A549 (cell line): ENCODE measurements around the gene TBC1D1. TPM values are rescaled to one million over a fixed set of nuclear protein-coding genes. Genes with fewer than 3 reads are reported as not detected.

Experiments used
- ATOH8 ChIP-seq: fragments of 250-450 bp; sonication (Bioruptor Pico); IDR thresholded peaks from 2 replicates; pipeline ENCODE4 v1.5.0; 2020; ENCODE audit warnings: low read depth, mild to moderate bottlenecking, moderate library complexity
- BCL3 ChIP-seq: fragments of >200 bp; sonication (Bioruptor Twin); formaldehyde crosslinking; IDR thresholded peaks from 3 replicates; pipeline ENCODE4 v1.6.1; 2016
- CBX2 ChIP-seq: fragments of 200-600 bp; sonication (generic); IDR thresholded peaks from 2 replicates; pipeline ENCODE4 v1.6.1; 2016; ENCODE audit warnings: low read depth, mild to moderate bottlenecking, borderline replicate concordance
- CEBPB ChIP-seq, 2 experiments: fragments of >200 bp in 1 of 2; sonication (Bioruptor Twin) in 1 of 2; formaldehyde crosslinking in 1 of 2; IDR thresholded peaks; 2 replicates each; pipeline ENCODE4 v1.6.1; 2012 to 2016
- E2F6 ChIP-seq: IDR thresholded peaks from 2 replicates; pipeline ENCODE4 v1.6.1; 2012; ENCODE audit warnings: low read depth, borderline replicate concordance
- EHF ChIP-seq: fragments of 250-450 bp; sonication (Bioruptor Pico); IDR thresholded peaks from 2 replicates; pipeline ENCODE4 v1.5.0; 2020; ENCODE audit warnings: mild to moderate bottlenecking
- EHMT2 ChIP-seq: fragments of 200-600 bp; sonication (generic); IDR thresholded peaks from 2 replicates; pipeline ENCODE4 v1.6.1; 2016; ENCODE audit warnings: antibody characterized with exemption, low read depth, mild to moderate bottlenecking, moderate library complexity
- ELK1 ChIP-seq: fragments of 150-350 bp; IDR thresholded peaks from 2 replicates; pipeline ENCODE4 v1.6.1; 2014; ENCODE audit warnings: low read depth, mild to moderate bottlenecking, low read length
- EP300 ChIP-seq, 2 experiments: fragments of >200 bp; sonication (Bioruptor Twin); formaldehyde crosslinking; IDR thresholded peaks; 2 replicates in 1 of 2; 3 replicates in 1 of 2; pipeline ENCODE4 v1.6.1; 2016 to 2017
- ESRRA ChIP-seq: fragments of 150-350 bp; IDR thresholded peaks from 2 replicates; pipeline ENCODE4 v1.6.1; 2014; ENCODE audit warnings: mild to moderate bottlenecking, low read length, borderline replicate concordance
- FOSB ChIP-seq: fragments of 250-450 bp; sonication (Bioruptor Pico); IDR thresholded peaks from 2 replicates; pipeline ENCODE4 v1.5.0; 2020; ENCODE audit warnings: mild to moderate bottlenecking, moderate library complexity
- GATA3 ChIP-seq: IDR thresholded peaks from 2 replicates; pipeline ENCODE4 v1.6.1; 2012; ENCODE audit warnings: borderline replicate concordance
- HEYL ChIP-seq: fragments of 250-450 bp; sonication (Bioruptor Pico); IDR thresholded peaks from 2 replicates; pipeline ENCODE4 v1.8.0; 2021; ENCODE audit warnings: mild to moderate bottlenecking, moderate library complexity
- HOXA7 ChIP-seq: fragments of 250-450 bp; sonication (Bioruptor Pico); IDR thresholded peaks from 2 replicates; pipeline ENCODE4 v1.5.0; 2020; ENCODE audit warnings: mild to moderate bottlenecking, moderate library complexity
- HOXB13 ChIP-seq: fragments of 250-450 bp; sonication (Bioruptor Pico); IDR thresholded peaks from 2 replicates; pipeline ENCODE4 v1.5.0; 2020; ENCODE audit warnings: low read depth, mild to moderate bottlenecking, moderate library complexity
- JUN ChIP-seq, 2 experiments: fragments of >200 bp; sonication (Bioruptor Twin); formaldehyde crosslinking; IDR thresholded peaks; 2 replicates in 1 of 2; 3 replicates in 1 of 2; pipeline ENCODE4 v1.6.1; 2016 to 2017
- MAFK ChIP-seq: fragments of 450-650 bp; IDR thresholded peaks from 2 replicates; pipeline ENCODE4 v1.6.1; 2014; ENCODE audit not compliant: partially characterized antibody
- MAZ ChIP-seq: fragments of 150-350 bp; IDR thresholded peaks from 2 replicates; pipeline ENCODE4 v1.6.1; 2014; ENCODE audit warnings: antibody characterized with exemption, low read depth, low read length, borderline replicate concordance
- NFE2L2 ChIP-seq: fragments of 150-350 bp; conservative IDR thresholded peaks from 2 replicates; pipeline ENCODE4 v1.6.1; 2014; ENCODE audit warnings: low read length
- NPAS2 ChIP-seq: fragments of 250-450 bp; sonication (Bioruptor Pico); IDR thresholded peaks from 2 replicates; pipeline ENCODE4 v1.8.0; 2022; ENCODE audit warnings: mild to moderate bottlenecking, moderate library complexity, borderline replicate concordance
- PBX3 ChIP-seq: IDR thresholded peaks from 2 replicates; pipeline ENCODE4 v1.6.1; 2012
- PHF8 ChIP-seq: fragments of 200-600 bp; sonication (generic); IDR thresholded peaks from 2 replicates; pipeline ENCODE4 v1.6.1; 2016; ENCODE audit warnings: low read depth, mild to moderate bottlenecking, antibody characterized with exemption, moderate library complexity, borderline replicate concordance
- POLR2AphosphoS2 ChIP-seq: conservative IDR thresholded peaks from 2 replicates; pipeline ENCODE4 v1.6.1; 2012; ENCODE audit warnings: low read length, improper control_type of control experiment, inconsistent platforms
- RNF2 ChIP-seq: fragments of 200-600 bp; sonication (generic); IDR thresholded peaks from 2 replicates; pipeline ENCODE4 v1.6.1; 2016; ENCODE audit warnings: low read depth, mild to moderate bottlenecking, antibody characterized with exemption, moderate library complexity, borderline replicate concordance
- SMC3 ChIP-seq: fragments of >200 bp; sonication (Bioruptor Twin); formaldehyde crosslinking; IDR thresholded peaks from 3 replicates; pipeline ENCODE4 v1.6.1; 2018; ENCODE audit warnings: inconsistent platforms
- ZC3H11A ChIP-seq: fragments of 450-650 bp; IDR thresholded peaks from 2 replicates; pipeline ENCODE4 v1.6.1; 2014; ENCODE audit warnings: antibody characterized with exemption, mild to moderate bottlenecking
- ZNF302 ChIP-seq: fragments of 250-450 bp; sonication (Bioruptor Pico); IDR thresholded peaks from 2 replicates; pipeline ENCODE4 v1.9.0; 2021; ENCODE audit warnings: inconsistent platforms, mild to moderate bottlenecking, moderate library complexity
- polyA plus RNA-seq, 4 experiments: library from polyadenylated mRNA; depleted of rRNA in 3 of 4; stranded (reverse); fragments of >200 nt; fragmentation: RNase III in 1 of 4; extraction: RNeasy Plus Mini Kit Qiagen cat#74134 plus additional on column Dnase treatment in 1 of 4; gene quantifications; 2 replicates in 3 of 4; 3 replicates in 1 of 4; pipeline ENCODE4 v1.2.3, GENCODE V29; 2011 to 2017
- TF ChIP-seq, protein P1 (sequence below): fragments of 200-600 bp; sonication (generic); IDR thresholded peaks from 2 replicates; pipeline ENCODE4 v1.6.1; 2016; ENCODE audit warnings: antibody characterized with exemption, mild to moderate bottlenecking, moderate library complexity
- TF ChIP-seq, protein P2 (sequence below): fragments of >200 bp; sonication (Bioruptor Twin); formaldehyde crosslinking; IDR thresholded peaks from 3 replicates; pipeline ENCODE4 v1.5.1; 2016
- TF ChIP-seq, protein P3 (sequence below): fragments of 450-650 bp; IDR thresholded peaks from 2 replicates; pipeline ENCODE4 v1.6.1; 2014; ENCODE audit warnings: antibody characterized with exemption

The TBC1D1 gene
- polyA plus RNA-seq, 2 of the 4 experiments (the other 2 are of a cell fraction): 26.5 to 28.5 TPM

DNA sequence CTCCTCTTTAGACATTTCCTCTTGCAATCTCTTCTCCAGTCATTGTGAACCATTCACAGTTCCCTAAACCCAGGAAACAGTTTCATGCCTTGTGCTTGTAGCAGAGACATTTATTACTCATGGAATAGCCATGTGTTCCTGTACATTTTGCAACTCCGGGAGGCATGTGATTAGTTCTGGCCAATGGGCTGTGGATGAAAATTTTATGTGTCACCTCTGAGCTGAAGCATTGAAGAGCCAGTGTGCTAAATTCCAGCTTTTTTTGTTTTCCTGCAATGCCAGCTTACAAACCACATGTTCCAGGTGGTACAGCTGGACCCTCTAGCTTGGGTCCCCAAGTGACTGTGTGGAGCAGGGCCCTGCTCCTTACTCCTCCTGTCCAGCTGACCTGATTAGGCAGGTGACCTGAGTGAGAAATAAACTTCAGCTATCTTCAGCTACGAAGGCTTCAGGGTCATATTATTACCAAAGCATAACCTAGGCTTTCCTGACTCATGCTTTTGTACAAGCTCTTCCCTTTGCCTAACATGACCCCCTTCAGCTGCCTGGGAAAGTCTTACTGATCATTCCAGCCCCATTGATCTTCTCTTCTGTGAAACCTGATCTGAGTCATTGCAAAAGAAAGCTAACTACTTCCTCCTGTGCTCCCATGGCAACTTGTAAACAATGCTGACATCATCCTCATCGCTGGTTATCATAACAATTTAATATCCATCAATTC lies 269.8 kb downstream of the TBC1D1 start (continued):
- TF ChIP-seq ATOH8 (CRISPR knock-in tag) (no peak), JUN (IDR thresholded peaks at IDR 0.05) (0 out of 5 replicates have a peak, but pooled peaks of 1 of the 2 experiments have one; percentile 20), ESRRA (no peak), CBX2 (no peak), FOSB (CRISPR knock-in tag) (no peak), EP300 (IDR thresholded peaks at IDR 0.05) (peak in 1 of 2 experiments; percentile 42; a peak in 1 of 5 replicates), NFE2L2 (no peak), E2F6 (no peak), RNF2 (no peak), HOXB13 (CRISPR knock-in tag) (0 out of 2 replicates have a peak, but pooled peaks have one; percentile 42), NPAS2 (CRISPR knock-in tag) (no peak), ZC3H11A (no peak), HOXA7 (CRISPR knock-in tag) (peak; percentile 43; the same call in 1 of the 2 replicates), POLR2AphosphoS2 (no peak), MAFK (peak; percentile 40), HEYL (CRISPR knock-in tag) (no peak), CEBPB (IDR thresholded peaks at IDR 0.05) (peak; percentile 43 to 73; a peak in 3 of 4 replicates), PHF8 (no peak), SMC3 (no peak), EHF (CRISPR knock-in tag) (0 out of 2 replicates have a peak, but pooled peaks have one; percentile 34), ELK1 (no peak), MAZ (no peak), EHMT2 (no peak), BCL3 (no peak), PBX3 (no peak), GATA3 (no peak), ZNF302 (CRISPR knock-in tag) (peak; percentile 57; the same call in 1 of the 2 replicates)
- TF ChIP-seq, protein P1, sequence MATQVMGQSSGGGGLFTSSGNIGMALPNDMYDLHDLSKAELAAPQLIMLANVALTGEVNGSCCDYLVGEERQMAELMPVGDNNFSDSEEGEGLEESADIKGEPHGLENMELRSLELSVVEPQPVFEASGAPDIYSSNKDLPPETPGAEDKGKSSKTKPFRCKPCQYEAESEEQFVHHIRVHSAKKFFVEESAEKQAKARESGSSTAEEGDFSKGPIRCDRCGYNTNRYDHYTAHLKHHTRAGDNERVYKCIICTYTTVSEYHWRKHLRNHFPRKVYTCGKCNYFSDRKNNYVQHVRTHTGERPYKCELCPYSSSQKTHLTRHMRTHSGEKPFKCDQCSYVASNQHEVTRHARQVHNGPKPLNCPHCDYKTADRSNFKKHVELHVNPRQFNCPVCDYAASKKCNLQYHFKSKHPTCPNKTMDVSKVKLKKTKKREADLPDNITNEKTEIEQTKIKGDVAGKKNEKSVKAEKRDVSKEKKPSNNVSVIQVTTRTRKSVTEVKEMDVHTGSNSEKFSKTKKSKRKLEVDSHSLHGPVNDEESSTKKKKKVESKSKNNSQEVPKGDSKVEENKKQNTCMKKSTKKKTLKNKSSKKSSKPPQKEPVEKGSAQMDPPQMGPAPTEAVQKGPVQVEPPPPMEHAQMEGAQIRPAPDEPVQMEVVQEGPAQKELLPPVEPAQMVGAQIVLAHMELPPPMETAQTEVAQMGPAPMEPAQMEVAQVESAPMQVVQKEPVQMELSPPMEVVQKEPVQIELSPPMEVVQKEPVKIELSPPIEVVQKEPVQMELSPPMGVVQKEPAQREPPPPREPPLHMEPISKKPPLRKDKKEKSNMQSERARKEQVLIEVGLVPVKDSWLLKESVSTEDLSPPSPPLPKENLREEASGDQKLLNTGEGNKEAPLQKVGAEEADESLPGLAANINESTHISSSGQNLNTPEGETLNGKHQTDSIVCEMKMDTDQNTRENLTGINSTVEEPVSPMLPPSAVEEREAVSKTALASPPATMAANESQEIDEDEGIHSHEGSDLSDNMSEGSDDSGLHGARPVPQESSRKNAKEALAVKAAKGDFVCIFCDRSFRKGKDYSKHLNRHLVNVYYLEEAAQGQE: no peak
- TF ChIP-seq, protein P2, sequence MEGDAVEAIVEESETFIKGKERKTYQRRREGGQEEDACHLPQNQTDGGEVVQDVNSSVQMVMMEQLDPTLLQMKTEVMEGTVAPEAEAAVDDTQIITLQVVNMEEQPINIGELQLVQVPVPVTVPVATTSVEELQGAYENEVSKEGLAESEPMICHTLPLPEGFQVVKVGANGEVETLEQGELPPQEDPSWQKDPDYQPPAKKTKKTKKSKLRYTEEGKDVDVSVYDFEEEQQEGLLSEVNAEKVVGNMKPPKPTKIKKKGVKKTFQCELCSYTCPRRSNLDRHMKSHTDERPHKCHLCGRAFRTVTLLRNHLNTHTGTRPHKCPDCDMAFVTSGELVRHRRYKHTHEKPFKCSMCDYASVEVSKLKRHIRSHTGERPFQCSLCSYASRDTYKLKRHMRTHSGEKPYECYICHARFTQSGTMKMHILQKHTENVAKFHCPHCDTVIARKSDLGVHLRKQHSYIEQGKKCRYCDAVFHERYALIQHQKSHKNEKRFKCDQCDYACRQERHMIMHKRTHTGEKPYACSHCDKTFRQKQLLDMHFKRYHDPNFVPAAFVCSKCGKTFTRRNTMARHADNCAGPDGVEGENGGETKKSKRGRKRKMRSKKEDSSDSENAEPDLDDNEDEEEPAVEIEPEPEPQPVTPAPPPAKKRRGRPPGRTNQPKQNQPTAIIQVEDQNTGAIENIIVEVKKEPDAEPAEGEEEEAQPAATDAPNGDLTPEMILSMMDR: no peak
- TF ChIP-seq, protein P3, sequence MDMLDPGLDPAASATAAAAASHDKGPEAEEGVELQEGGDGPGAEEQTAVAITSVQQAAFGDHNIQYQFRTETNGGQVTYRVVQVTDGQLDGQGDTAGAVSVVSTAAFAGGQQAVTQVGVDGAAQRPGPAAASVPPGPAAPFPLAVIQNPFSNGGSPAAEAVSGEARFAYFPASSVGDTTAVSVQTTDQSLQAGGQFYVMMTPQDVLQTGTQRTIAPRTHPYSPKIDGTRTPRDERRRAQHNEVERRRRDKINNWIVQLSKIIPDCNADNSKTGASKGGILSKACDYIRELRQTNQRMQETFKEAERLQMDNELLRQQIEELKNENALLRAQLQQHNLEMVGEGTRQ: peak; percentile 88
